ENCODE measurements around the gene LILRB5. TPM values are rescaled to one million over a fixed set of nuclear protein-coding genes. Genes with fewer than 3 reads are reported as not detected.

Gene LILRB5
- total RNA-seq, 1 experiment from 2014 or later: not detected

- Histone ChIP-seq H2AFZ (ENCODE audit: low read depth, low read length, poor library complexity, severe bottlenecking) (no peak overlapping the region), H3K9me2 (ENCODE audit: insufficient read depth) (no peaks in the 10 kb centered on the region), H3K27me3 (ENCODE audit: insufficient read depth, low read length) (peaks cover 10% of the 10 kb centered on the region), H3K4me1 (ENCODE audit: control insufficient read depth in 1 of 2, insufficient read depth in 2 of 2, low read length in 2 of 2) (no peaks in the 10 kb centered on the region), H3K4me2 (ENCODE audit: low read length) (no peak overlapping the region), H3K9ac (ENCODE audit: low read length) (no peak overlapping the region), H3K9me3 (ENCODE audit: control insufficient read depth in 1 of 2, insufficient read depth in 1 of 2, low read depth in 1 of 2, low read length in 2 of 2) (no peaks in the 10 kb centered on the region), H3K36me3 (ENCODE audit: control insufficient read depth in 1 of 2, insufficient read depth in 2 of 2, low read length in 2 of 2) (no peaks in the 10 kb centered on the region), H3K4me3 (replicated peaks in 1 of 2; ENCODE audit: low read depth in 1 of 2, low read length in 2 of 2) (no peak overlapping the region), H4K20me1 (ENCODE audit: insufficient read depth) (no peaks in the 10 kb centered on the region), H3K27ac (ENCODE audit: low read depth, low read length) (no peak overlapping the region), H3K79me2 (ENCODE audit: insufficient read depth, low read length) (no peaks in the 10 kb centered on the region)
- TF ChIP-seq EZH2 (IDR thresholded peaks at IDR 0.05): no peak
- TF ChIP-seq TCF7L2 (IDR thresholded peaks at IDR 0.05; ENCODE audit: borderline replicate concordance, extremely low read depth, insufficient read depth, insufficient read length): no peak
- no peak for TF ChIP-seq CEBPB (IDR thresholded peaks at IDR 0.05; ENCODE audit: low read depth)
- no peak for TF ChIP-seq ZFX (IDR thresholded peaks at IDR 0.05)
- no peak for TF ChIP-seq EGR1 (IDR thresholded peaks at IDR 0.05; ENCODE audit: low read depth)
- TF ChIP-seq SRF (IDR thresholded peaks at IDR 0.05; ENCODE audit: low read depth): no peak
- TF ChIP-seq POLR2A (IDR thresholded peaks at IDR 0.05; ENCODE audit: borderline replicate concordance, extremely low read depth, insufficient read depth, insufficient read length): no peak
- no peak for TF ChIP-seq JUND (IDR thresholded peaks at IDR 0.05)
- no peak for TF ChIP-seq ELF1 (IDR thresholded peaks at IDR 0.05; ENCODE audit: borderline replicate concordance, low read depth)
- TF ChIP-seq CBX3 (IDR thresholded peaks at IDR 0.05; ENCODE audit: low read depth): no peak
- TF ChIP-seq YY1 (IDR thresholded peaks at IDR 0.05; ENCODE audit: extremely low read depth, insufficient replicate concordance, low read depth, low read length): no peak
- no peak for TF ChIP-seq RAD21 (IDR thresholded peaks at IDR 0.05; ENCODE audit: low read depth)
- TF ChIP-seq ZNF274 (IDR thresholded peaks at IDR 0.05; ENCODE audit: low read depth, low read length): no peak
- no peak for TF ChIP-seq ATF3 (IDR thresholded peaks at IDR 0.05)
- no peak for TF ChIP-seq POLR2AphosphoS5 (IDR thresholded peaks at IDR 0.05; ENCODE audit: low read depth, low read length)
- ChIA-PET CTCF (interaction anchor here (2.7 kb wide), 1 partner anchor 11 kb away, joined by 15 read pairs; no protein-coding TSS in a partner anchor), RAD21 (ENCODE audit: low non-redundant PET in 1 of 2, low total read pairs in 2 of 2, uncharacterized antibody in 2 of 2, unreplicated experiment in 2 of 2) (no interaction called here), POLR2A (no interaction called here)
- intact Hi-C loops (cut with micrococcal nuclease): no loop called here
- no peak for DNase-seq (ENCODE audit: low read depth, low spot score)
- no TSS peak for BruUV-seq (replicated peaks)
- ATAC-seq: no peak
These were observed 1.8 kb downstream of the LILRB5 start for GRCh38 chr19:54255105-54255775.

Measured in HCT116 (cell line).